HEK293T (cell line): ENCODE data around the gene MMP25.

ENCODE experiments used
- CTCF ChIA-PET: fragments of 350-600 bp; formaldehyde crosslinking; extraction: SDS; loops from one replicate; lab custom pipeline; 2021; ENCODE audit warnings: antibody characterized with exemption, inconsistent platforms; lab: Yijun Ruan, JAX
- POLR2A ChIA-PET: fragments of 350-600 bp; formaldehyde crosslinking; extraction: SDS; loops from one replicate; lab custom pipeline; 2020; ENCODE audit warnings: antibody characterized with exemption, inconsistent platforms; lab: Yijun Ruan, JAX
- DNase-seq: peaks from one replicate; pipeline ENCODE4 v3.0.0; 2012; ENCODE audit warnings: mixed read lengths; ENCODE audit errors: extremely low spot score
- ARNT ChIP-seq: fragments of 450-650 bp; IDR thresholded peaks from 2 replicates; pipeline ENCODE4 v1.6.1; 2017; ENCODE audit warnings: mild to moderate bottlenecking
- BHLHE40 ChIP-seq: fragments of 450-650 bp; IDR thresholded peaks from 2 replicates; pipeline ENCODE4 v1.6.1; 2016; ENCODE audit warnings: mild to moderate bottlenecking, moderate library complexity, borderline replicate concordance
- CTBP1 ChIP-seq: fragments of 450-650 bp; IDR thresholded peaks from 2 replicates; pipeline ENCODE4 v1.6.1; 2016; ENCODE audit warnings: borderline replicate concordance
- ELF4 ChIP-seq: fragments of 450-650 bp; IDR thresholded peaks from 2 replicates; pipeline ENCODE4 v1.6.1; 2017; ENCODE audit warnings: antibody characterized with exemption
- FOXA1 ChIP-seq: fragments of 450-650 bp; IDR thresholded peaks from 2 replicates; pipeline ENCODE4 v1.6.1; 2016; ENCODE audit warnings: mild to moderate bottlenecking
- FOXK2 ChIP-seq: fragments of 450-650 bp; IDR thresholded peaks from 2 replicates; pipeline ENCODE4 v1.6.1; 2016; ENCODE audit warnings: mild to moderate bottlenecking
- FOXM1 ChIP-seq: fragments of 450-650 bp; IDR thresholded peaks from 2 replicates; pipeline ENCODE4 v1.6.1; 2017; ENCODE audit warnings: mild to moderate bottlenecking, borderline replicate concordance
- HDGF ChIP-seq: fragments of 450-650 bp; IDR thresholded peaks from 2 replicates; pipeline ENCODE4 v1.6.1; 2017; ENCODE audit warnings: antibody characterized with exemption, borderline replicate concordance
- L3MBTL2 ChIP-seq: fragments of 450-650 bp; conservative IDR thresholded peaks from 2 replicates; pipeline ENCODE4 v1.6.1; 2016; ENCODE audit warnings: mild to moderate bottlenecking
- LEF1 ChIP-seq: fragments of 450-650 bp; IDR thresholded peaks from 2 replicates; pipeline ENCODE4 v1.6.1; 2017; ENCODE audit warnings: mild to moderate bottlenecking, borderline replicate concordance
- NFRKB ChIP-seq: fragments of 450-650 bp; IDR thresholded peaks from 2 replicates; pipeline ENCODE4 v1.6.1; 2016; ENCODE audit warnings: mild to moderate bottlenecking, moderate library complexity
- SP1 ChIP-seq: fragments of 450-650 bp; IDR thresholded peaks from 2 replicates; pipeline ENCODE4 v1.6.1; 2017
- SUZ12 ChIP-seq: fragments of 450-650 bp; IDR thresholded peaks from 2 replicates; pipeline ENCODE4 v1.6.1; 2016; ENCODE audit warnings: mild to moderate bottlenecking
- TARDBP ChIP-seq: fragments of 450-650 bp; IDR thresholded peaks from 2 replicates; pipeline ENCODE4 v1.6.1; 2016
- ZNF384 ChIP-seq: fragments of 450-650 bp; IDR thresholded peaks from 2 replicates; pipeline ENCODE4 v1.6.1; 2016
- TF ChIP-seq, protein P1 (sequence below): fragments of 450-650 bp; IDR thresholded peaks from 2 replicates; pipeline ENCODE4 v1.6.1; 2016

The MMP25 gene

GRCh38 chr16:3030222-3031212 lies 15.8 kb upstream of the MMP25 start:
- DNase-seq = no peak
- POLR2A ChIA-PET = interaction anchor here (0.8 to 2.8 kb wide), 6 partner anchors 10 to 50 kb away, joined by 3 to 55 read pairs (median 4); partner anchors contain the start of genes CLDN6, HCFC1R1, PKMYT1 and THOC6
- no peak for TF ChIP-seq L3MBTL2
- no peak for TF ChIP-seq FOXM1
- TF ChIP-seq ELF4 = no peak
- no peak for TF ChIP-seq ARNT
- TF ChIP-seq, protein P1, sequence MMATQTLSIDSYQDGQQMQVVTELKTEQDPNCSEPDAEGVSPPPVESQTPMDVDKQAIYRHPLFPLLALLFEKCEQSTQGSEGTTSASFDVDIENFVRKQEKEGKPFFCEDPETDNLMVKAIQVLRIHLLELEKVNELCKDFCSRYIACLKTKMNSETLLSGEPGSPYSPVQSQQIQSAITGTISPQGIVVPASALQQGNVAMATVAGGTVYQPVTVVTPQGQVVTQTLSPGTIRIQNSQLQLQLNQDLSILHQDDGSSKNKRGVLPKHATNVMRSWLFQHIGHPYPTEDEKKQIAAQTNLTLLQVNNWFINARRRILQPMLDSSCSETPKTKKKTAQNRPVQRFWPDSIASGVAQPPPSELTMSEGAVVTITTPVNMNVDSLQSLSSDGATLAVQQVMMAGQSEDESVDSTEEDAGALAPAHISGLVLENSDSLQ = no peak
- no peak for TF ChIP-seq ZNF384
- no peak for TF ChIP-seq NFRKB
- no peak for TF ChIP-seq SP1
- no peak for TF ChIP-seq FOXK2
- TF ChIP-seq LEF1 = no peak
- no peak for TF ChIP-seq HDGF
- no peak for TF ChIP-seq TARDBP
- no peak for TF ChIP-seq CTBP1
- no peak for TF ChIP-seq SUZ12
- TF ChIP-seq FOXA1 = no peak
- TF ChIP-seq BHLHE40 = no peak
- CTCF ChIA-PET = interaction anchor here (0.5 to 3.7 kb wide), 14 partner anchors 9 to 138 kb away, joined by 3 to 38 read pairs (median 7); partner anchors contain the start of genes CLDN6, MMP25 and TNFRSF12A

GRCh38 chr16:3032624-3033023 lies 13.7 kb upstream of the MMP25 start:
- POLR2A ChIA-PET = interaction anchor here (1.1 to 2.8 kb wide), 3 partner anchors 12 to 29 kb away, joined by 3 to 55 read pairs (median 12); partner anchors contain the start of genes CLDN6, HCFC1R1, THOC6 and TNFRSF12A
- CTCF ChIA-PET = interaction anchor here (0.8 to 3.7 kb wide), 6 partner anchors 11 to 28 kb away, joined by 4 to 38 read pairs (median 14); partner anchors contain the start of genes CLDN6, MMP25 and TNFRSF12A
- TF ChIP-seq LEF1 (no peak), NFRKB (no peak), ARNT (no peak), FOXA1 (no peak), FOXK2 (no peak), BHLHE40 (no peak)
- TF ChIP-seq, protein P1 = no peak
- no peak for DNase-seq

DNA sequence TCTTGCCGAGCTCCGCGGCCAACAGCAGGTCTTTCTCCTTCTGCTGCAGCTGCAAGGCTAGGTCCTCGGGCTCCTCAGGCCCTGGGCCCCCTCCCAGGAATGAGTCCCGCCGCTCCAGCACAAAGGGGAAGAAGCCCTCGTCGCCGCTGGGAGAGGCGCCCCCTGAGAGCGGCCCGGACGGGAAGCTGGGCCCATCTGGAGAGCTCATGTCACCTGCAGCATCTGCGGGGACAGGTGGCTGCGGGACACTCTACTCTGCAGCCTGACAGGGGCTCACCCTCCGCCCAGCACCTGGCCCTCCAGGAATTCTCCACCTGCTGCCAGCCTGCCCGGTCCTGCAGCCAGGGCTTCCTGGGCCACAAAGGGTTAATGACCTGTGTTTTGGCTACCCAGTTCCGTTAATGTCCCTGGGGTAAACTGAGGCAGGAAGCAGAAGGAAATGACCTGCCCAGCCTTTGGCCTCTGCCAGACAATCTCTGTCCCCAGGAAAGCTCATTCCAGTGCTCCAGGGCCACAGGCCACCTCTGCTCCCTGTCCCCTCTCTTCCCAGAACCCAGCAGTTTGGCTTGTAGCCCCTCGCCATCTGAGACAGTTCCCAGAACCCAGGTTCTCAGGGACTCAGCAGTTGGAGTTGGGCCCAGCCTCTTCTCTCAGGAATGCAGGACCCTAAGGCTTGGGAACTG lies 10.9 kb upstream of the MMP25 start:
- ChIA-PET CTCF (interaction anchor here (1.2 kb wide), 1 partner anchor 8 kb away, joined by 3 read pairs; no protein-coding TSS in a partner anchor), POLR2A (interaction anchor here (1.2 to 1.4 kb wide), 3 partner anchors 12 to 19 kb away, joined by 3 to 5 read pairs (median 5); no protein-coding TSS in a partner anchor)
- no peak for TF ChIP-seq FOXK2
- no peak for TF ChIP-seq ARNT
- no peak for TF ChIP-seq LEF1
- no peak for TF ChIP-seq L3MBTL2
- no peak for TF ChIP-seq ELF4
- TF ChIP-seq NFRKB = no peak
- no peak for TF ChIP-seq SP1
- TF ChIP-seq ZNF384 = no peak
- TF ChIP-seq, protein P1 = no peak
- no peak for TF ChIP-seq FOXM1
- TF ChIP-seq FOXA1 = no peak
- TF ChIP-seq SUZ12 = no peak
- no peak for TF ChIP-seq CTBP1
- TF ChIP-seq HDGF = no peak
- no peak for TF ChIP-seq BHLHE40
- TF ChIP-seq TARDBP = no peak
- DNase-seq = no peak

DNA sequence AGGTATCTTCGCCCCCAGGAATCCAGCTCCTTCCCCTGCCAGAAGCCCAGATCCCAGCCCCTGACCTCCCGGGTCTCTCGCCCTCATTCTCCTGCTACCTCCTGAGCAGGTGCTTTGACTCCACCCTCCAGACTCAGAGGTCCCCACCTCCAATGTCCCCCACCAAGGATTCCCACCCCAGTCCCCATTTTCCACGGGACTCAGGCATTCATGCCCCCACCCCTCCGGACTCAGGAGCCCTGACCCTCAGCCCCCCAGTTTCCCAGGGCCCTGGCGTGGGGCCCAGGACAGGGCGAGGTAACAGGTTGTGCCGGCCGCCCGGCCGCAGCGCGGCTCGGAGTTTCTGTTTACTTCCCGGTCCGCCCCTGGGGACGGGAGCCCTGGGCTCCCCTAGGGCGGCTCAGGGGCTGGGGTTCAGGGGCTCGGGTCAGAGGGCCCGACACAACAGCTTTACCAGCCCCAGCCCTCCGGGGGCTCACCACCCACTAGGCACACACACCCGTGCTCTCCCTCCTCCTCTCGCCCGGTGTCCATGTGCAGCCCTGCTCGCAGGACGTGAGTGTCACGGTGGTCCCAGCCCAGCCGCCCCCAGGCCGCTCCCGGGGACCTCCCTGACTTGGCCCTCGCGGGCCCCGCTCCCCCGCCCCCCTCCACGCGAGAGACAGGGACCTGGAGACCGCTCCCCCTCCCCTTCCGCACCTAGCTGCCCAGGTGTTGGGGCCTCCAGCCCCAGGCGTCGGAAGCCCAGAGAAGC lies 10.2 kb upstream of the MMP25 start:
- ChIA-PET CTCF (interaction anchor here (1.2 kb wide), 1 partner anchor 9 kb away, joined by 3 read pairs; no protein-coding TSS in a partner anchor), POLR2A (interaction anchor here (1.2 kb wide), 1 partner anchor 19 kb away, joined by 3 read pairs; no protein-coding TSS in a partner anchor)
- TF ChIP-seq L3MBTL2 = no peak
- TF ChIP-seq LEF1 = no peak
- TF ChIP-seq FOXM1 = no peak
- no peak for TF ChIP-seq FOXK2
- no peak for TF ChIP-seq TARDBP
- TF ChIP-seq ZNF384 = no peak
- no peak for DNase-seq
